ENCODE measurements around the gene C6orf89.
A peak's percentile ranks its signal among the peaks of the same experiment; 100 is the strongest.
"Not testable (repeated sequence)": the region's sequence is repeated elsewhere in the genome, so short reads cannot be mapped to it uniquely, and the experiment has no call there.

The C6orf89 gene

DNA sequence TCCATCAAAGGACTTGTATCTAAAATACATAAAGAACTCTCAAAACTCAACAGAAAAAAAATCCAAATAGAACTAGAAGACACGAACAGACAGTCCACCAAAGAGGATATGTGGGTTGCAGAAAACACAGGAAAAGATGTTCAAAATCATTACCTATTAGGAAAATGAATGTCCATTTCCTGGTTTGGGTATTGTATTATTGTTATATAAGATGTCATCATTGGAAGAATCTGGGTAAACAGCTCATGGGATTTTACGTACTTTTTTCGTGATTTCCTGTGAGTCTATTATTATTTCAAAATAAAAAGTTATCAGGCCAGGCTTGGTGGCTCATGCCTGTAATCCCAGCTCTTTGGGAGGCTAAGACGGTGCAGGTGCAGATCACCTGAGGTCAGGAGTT, 59.5 kb downstream of the C6orf89 start:
- DNase-seq (ENCODE audit: low read depth in 4 of 4, low spot score in 1 of 4): no peak

DNA sequence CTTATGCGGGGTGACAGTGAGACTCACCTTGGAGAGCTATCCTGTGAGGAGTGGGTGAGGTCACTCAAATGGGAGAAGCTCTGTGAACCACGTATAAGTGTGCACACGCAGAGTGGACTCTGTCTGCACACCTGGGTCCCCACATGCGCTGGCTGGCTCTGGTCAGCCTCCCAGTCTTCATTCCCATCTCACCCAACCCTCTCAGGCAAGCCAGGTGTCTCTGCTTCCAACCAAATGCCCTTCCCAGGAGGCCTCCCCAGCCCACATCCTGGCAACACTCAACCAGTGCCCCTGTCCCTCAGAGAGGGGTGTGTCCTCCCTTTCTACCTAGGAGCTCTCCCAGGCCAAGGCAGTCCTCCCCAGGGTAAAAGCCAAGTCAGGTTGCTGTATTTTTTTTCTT, 60.8 kb downstream of the C6orf89 start:
- DNase-seq (ENCODE audit: low read depth in 4 of 4, low spot score in 1 of 4): no peak

DNA sequence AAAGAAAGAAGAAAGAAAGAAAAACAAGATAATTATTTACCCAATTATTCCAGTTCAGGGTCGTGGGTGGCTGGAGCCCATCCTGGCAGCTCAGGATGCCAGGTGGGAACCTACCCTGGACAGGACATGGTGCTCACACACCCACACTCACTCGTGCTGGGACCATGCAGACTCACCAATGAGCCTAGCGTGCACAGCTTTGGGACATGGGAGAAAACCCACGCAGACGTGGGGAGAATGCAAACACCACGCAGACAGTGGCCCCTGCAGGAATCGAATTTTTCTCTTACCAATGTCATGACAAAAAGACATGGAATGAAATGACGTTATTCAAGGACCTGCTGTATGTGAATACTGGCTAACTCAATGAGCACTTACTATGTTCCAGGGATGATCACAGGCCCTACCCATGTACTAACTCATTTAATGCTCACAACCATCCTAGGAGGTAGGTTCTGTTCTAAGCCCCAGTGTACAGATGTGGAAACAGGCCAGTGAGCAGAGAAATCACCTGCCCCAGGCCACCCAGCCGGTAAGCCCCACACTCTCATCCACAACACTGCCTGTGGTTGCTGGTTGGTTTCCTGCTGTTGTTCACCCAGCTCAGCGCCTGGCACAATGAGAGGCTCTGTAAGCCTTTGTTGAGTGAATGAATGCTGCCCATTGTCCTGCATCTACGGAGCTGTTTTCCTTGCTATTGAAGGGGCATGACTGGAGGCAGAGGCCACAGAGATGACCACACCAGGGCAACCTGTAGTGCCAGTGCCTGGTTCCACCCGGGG, 62.0 kb downstream of the C6orf89 start:
- DNase-seq (ENCODE audit: low read depth in 4 of 4, low spot score in 1 of 4): no peak

DNA sequence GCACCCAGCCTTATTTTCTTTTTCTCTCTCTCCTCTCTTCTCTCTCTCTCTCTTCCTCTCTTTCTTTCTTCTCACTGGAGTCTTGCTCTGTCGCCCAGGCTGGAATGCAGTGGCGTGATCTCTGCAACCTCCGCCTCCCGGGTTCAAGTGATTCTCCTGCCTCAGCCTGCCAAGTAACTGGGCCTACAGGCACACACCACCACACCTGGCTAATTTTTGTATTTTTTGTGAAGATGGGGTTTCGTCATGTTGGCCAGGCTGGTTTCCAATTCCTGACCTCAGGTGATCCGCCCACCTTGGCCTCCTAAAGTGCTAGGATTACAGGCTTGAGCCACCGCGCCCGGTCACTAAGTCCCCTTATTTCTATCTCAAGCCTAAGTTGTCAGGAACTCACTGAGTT, 63.3 kb downstream of the C6orf89 start:
- DNase-seq (ENCODE audit: low read depth in 4 of 4, low spot score in 1 of 4): not testable (repeated sequence)

DNA sequence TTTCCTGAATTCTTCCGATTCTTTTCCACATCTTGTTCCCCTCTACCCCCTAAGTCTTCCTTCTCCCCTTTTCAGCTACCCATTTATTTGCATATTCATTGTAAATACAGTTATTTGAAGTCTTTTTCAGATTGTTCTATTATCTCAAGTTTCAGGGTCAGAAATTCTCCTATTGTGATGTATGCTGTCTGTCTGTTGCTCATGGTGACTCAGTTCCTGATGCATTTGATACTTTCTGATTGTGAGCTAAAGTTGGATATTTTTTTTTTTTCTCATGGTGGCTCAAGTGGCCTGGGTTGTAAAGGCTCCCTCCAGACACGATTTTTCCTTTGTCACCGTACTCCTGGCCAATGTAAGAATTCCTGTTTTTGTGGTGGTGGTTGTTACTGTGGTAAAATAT, 63.9 kb downstream of the C6orf89 start:
- DNase-seq (ENCODE audit: low read depth in 4 of 4, low spot score in 1 of 4): no peak

DNA sequence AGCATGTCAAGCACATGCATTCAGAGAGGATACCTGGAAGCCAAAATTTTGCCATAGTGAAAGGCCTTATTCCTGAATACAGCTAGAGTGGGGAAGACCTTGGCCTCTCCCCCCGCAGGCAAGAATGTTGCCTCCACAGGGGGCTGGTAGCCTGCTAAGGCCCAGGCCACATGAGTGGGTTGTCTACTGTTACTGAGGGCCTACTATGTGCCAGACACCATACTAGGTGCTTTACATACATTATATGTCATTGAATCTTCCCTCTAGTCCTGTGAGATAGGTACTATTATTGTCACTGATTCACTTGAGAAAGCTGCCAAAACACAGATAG, 68.1 kb downstream of the C6orf89 start:
- DNase-seq (ENCODE audit: low read depth in 4 of 4, low spot score in 1 of 4): no peak

DNA sequence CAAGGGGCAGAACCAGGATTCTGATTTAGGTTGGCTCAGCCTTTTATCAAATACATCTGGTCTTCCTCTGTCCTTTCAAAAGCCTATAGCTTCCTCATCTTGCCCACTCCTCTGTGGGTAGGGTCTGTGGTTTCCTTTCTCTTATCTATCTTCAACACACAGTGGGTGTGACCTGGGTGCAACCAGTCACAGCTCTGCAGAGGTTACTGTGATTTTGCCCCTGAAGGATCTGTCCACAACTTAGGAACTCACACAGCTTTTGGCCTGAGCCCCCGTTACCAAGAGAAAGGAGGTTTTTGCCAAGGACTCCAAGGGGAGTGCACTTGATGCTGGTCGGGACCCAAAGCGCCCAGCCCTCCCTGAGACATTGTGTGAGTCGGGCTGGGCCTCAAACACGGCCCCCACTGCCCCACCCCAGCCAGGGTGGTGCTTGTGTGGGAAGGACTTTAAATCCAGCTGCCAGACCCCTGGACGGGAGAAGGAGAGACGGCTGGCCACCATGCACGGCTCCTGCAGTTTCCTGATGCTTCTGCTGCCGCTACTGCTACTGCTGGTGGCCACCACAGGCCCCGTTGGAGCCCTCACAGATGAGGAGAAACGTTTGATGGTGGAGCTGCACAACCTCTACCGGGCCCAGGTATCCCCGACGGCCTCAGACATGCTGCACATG, 68.6 kb downstream of the C6orf89 start, which contains the start of gene PI16:
Gene PI16, plus strand, starts transcription at position 477 of the 670 bp plus-strand sequence. Its CDS starts 23 bp downstream, at position 500.
- DNase-seq (ENCODE audit: low read depth in 4 of 4, low spot score in 1 of 4): no peak

DNA sequence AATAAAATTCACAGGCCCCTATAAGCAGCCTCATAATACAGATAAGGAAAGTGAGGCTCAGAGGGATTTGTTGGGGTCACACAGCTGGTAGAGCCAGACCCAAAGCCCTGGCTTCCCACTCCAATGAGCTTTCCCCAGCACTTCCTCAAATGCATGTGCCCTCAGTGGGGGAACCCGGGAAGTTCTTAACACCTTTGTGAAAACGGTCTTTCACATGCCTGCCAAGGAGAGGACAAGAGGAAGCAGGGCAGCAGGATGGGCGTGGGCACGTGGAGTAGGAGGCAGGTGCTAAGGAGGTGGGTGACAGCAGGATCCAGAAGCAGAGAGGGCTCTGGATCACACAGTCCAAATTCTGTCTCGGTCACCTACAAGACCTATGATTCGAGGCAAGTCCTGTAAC, 69.4 kb downstream of the C6orf89 start:
- DNase-seq (ENCODE audit: low read depth in 4 of 4, low spot score in 1 of 4): no peak

DNA sequence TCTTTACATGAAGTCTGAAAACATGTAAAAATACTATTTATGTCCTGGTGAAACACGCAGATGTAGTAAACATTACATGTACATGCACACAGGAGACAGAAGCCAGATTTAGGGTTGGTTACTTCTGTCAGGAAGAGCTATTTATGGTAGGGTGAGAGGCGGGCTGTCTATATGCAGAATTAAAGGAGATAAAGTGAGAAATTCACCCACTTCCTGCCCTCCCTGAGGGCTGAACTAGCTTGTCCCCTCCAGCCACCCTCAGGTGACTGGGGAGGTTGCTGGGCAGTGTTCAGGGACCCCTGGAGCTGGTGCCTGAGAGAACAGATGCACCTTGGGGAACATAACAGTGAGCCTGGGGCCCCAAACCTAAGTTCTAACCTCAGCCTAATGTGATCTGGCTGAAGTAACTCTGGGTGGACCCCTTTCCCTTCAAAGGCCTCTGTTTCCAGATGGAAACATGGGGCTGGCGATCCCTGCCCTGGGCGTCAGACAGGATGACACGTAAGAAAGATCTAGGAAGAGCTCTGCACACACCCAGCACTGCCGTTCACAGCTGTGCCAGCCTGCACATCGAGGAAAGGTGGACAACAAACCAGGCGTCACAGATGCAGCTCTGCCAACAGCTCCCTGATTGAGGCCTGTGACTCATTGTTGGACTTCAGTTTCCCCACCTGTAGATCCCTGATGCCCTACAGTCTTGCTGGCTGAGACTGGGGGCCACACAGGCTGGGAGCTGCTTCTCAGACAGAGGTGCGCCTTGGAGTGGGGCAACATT, 70.1 kb downstream of the C6orf89 start:
- no peak for DNase-seq (ENCODE audit: low read depth in 4 of 4, low spot score in 1 of 4)

DNA sequence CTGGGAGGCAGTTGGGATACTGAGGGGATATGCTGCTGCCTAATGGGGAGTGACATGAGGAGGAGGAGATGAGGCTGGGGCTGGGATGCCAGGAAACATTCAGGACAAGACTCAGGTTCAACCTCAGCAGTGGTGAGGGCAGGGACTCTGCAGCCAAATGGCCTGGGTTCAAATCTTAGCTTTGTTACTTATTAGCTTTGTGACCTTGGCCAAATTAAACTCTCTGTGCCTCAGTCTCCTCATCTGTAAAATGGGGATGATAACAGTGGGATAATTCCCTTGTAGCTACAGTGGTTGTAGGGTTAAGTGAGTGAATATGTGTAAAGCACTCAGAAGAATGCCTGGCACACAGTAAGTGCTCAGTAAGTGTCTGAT, 70.7 kb downstream of the C6orf89 start:
- DNase-seq (ENCODE audit: low read depth in 4 of 4, low spot score in 1 of 4): no peak

DNA sequence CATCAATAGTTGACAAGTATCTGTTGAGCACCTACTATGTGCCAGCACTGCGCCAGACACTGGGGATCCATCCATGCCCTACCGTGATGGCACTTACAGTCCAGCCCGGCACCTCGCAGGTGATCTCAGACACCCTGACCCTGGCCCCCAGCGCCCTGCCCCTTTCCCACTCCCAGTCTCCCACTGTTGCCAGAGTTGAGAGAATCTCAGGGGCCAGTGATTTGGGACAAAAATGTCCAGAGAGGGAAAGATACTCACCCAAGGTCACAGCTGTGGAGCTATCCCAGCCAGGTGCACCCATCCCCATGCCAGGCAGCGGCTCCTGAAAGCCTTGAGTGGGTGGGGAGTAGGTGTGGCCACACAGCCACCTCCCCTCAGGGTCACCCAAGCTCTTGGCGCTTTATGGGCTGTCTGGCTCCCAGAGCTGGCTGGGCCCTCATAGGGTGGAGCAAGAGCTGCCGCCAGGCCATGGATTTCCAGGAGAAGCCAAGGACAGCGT, 72.1 kb downstream of the C6orf89 start:
- no peak for DNase-seq (ENCODE audit: low read depth in 4 of 4, low spot score in 1 of 4)

DNA sequence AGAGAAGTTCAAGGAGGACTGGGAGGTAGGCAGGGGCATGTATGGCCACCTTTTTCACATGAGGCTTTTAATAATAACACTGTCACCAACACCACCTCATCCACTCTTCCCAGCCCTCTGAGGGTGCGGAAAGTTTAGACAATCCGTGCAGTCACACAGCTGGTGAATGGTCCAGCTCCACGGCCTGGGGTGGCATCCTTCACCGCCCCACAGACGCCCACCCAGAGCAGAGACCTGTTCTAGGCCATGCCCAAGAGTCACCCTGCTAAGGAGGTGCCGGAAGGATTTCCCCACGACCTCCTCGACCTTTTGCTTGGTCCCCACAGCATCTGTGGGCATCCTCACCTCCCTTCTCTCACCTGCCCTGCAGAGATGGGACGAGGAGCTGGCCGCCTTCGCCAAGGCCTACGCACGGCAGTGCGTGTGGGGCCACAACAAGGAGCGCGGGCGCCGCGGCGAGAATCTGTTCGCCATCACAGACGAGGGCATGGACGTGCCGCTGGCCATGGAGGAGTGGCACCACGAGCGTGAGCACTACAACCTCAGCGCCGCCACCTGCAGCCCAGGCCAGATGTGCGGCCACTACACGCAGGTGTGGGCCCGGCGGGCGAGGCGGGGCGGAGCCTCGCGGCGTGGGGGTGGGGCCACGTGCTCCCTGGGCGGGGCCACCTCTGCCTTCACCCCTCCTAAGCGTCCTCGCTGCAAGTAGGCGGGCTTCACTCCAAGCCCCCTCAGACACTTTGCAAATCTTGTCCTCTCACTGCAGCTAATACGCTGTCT, 73.2 kb downstream of the C6orf89 start:
- DNase-seq (ENCODE audit: low read depth in 4 of 4, low spot score in 1 of 4): no peak

DNA sequence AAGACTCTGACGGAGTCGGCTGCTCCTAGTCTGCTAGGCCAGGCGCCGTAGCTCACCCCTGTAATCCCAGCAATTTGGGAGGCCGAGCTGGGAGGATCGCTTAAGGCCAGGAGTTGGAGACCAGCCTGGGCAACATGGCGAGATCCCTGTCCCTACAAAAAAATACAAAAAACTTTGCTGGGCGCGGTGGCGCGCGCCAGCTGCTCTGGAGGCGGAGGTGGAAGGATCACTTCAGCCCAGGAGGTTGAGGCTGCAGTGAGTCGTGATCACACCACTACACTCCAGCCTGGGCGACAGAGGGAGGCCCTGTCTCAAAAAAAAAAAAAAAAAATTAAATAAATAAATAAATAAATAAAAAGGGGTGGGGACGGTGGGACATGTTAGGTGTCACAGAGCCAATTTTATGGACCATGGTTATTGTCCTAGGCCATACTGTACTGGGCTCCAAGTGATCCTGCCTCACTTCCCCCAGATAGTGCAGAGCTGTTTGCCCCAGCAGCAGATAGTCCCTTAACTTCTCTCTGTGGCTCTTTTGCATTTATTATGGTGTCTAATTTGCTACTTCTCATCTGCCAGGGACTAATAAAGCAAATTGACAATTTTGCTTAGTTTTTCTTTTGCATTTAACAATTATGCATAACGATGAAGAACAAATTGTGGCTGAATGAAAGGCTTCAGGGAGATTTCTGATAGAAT, 74.0 kb downstream of the C6orf89 start:
- DNase-seq (ENCODE audit: low read depth in 4 of 4, low spot score in 1 of 4): no peak

DNA sequence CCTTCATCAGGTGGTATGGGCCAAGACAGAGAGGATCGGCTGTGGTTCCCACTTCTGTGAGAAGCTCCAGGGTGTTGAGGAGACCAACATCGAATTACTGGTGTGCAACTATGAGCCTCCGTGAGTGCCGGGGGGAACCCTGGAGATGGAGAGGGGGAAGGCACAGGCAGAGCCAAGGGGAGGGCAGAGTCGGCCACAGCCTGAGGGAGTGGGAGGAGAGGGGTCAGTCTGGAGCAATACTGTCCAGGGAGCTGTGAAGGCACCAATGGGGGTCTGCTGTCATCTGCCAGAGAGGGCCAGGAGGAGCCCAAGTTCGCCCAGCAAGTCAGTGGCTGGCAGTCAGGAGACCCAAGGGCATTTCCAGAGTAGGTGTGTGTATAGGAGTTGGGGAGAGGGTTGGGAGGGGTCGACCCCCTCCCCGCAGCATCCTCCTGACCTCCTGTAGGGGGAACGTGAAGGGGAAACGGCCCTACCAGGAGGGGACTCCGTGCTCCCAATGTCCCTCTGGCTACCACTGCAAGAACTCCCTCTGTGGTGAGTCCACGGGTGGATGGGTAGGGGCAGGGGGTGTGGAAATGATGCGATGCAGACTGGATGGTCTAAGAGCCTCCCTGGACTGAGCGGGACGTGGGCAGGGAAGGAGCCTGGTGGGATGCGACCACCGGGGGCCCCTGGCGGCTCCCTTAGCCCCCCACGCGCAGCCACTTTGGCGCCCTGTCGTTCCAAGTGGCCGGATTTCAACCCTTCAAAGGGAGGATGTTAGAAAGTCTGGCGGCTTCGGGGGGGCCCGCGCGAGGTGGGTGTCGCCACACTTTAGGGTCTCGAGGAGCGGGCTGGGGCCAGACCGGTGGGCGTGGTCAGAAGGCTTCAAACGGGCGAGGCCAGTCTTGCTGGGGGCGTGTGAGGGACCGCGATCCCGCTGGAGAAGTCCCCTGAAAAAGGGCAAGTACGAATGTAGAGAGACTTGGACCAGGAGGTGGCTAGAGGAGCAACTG, 76.0 kb downstream of the C6orf89 start:
- no peak for DNase-seq (ENCODE audit: low read depth in 4 of 4, low spot score in 1 of 4)

DNA sequence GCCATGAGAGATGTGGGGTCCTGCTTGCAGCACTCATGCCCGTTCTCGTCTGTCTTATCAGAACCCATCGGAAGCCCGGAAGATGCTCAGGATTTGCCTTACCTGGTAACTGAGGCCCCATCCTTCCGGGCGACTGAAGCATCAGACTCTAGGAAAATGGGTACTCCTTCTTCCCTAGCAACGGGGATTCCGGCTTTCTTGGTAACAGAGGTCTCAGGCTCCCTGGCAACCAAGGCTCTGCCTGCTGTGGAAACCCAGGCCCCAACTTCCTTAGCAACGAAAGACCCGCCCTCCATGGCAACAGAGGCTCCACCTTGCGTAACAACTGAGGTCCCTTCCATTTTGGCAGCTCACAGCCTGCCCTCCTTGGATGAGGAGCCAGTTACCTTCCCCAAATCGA, 77.1 kb downstream of the C6orf89 start:
- DNase-seq (ENCODE audit: low read depth in 4 of 4, low spot score in 1 of 4): peak; percentile 34 to 63 (median 56)

DNA sequence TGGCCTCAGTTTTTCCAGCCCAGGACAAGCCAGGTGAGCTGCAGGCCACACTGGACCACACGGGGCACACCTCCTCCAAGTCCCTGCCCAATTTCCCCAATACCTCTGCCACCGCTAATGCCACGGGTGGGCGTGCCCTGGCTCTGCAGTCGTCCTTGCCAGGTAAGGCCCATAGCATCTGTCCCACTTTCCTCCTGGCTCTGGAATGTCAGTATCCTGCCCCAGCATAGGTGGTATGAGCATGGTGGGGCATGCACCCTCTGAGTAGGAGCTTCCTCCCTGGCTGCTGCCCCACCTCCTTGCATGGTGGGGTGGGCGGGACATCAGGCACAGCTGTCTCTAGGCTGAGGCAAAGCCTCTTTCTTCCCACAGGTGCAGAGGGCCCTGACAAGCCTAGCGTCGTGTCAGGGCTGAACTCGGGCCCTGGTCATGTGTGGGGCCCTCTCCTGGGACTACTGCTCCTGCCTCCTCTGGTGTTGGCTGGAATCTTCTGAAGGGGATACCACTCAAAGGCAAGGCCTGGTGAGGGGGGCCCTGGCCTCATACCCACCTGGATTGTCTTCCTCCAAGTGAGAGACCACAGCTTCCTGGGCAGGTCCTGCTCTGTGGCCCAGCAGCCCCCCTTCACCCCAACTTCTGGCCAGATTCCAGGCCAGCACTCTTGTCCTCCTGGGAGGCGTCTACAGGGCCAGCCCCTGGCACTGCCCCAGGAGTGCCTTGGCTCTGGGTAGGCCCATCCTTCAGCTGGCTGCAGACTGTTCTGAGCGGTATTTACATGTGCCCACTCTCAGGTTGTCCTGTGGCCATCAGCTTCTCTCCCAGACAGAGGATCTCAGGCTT, 77.9 kb downstream of the C6orf89 start:
- no peak for DNase-seq (ENCODE audit: low read depth in 4 of 4, low spot score in 1 of 4)

DNA sequence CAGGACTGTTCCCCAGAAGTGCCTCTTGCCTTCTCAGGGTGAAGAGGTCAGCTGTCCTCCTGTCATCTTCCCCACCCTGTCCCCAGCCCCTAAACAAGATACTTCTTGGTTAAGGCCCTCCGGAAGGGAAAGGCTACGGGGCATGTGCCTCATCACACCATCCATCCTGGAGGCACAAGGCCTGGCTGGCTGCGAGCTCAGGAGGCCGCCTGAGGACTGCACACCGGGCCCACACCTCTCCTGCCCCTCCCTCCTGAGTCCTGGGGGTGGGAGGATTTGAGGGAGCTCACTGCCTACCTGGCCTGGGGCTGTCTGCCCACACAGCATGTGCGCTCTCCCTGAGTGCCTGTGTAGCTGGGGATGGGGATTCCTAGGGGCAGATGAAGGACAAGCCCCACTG, 78.6 kb downstream of the C6orf89 start:
- DNase-seq (ENCODE audit: low read depth in 4 of 4, low spot score in 1 of 4): no peak

DNA sequence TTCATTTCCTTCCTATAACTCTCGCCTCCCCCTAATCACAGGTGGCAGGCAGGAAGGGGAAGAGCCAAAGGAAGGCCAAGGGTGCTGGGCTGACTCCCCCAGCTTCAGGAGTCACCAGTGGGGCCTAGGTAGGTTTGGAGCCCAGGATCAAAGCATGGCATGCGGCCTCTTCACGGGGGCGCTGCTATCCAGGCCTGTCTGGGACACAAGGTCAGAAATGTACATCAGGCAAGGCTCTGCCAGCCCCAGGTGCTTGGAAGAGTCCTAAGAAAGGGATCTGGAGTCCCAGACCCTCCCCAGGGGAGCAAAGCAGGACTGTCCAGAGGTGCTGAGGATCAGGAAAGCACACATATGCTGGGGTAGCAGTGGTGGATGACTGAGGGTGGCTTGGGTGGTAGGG, 79.2 kb downstream of the C6orf89 start:
- no peak for DNase-seq (ENCODE audit: low read depth in 4 of 4, low spot score in 1 of 4)
